Measurements from ENCODE around the gene TNFRSF14.
A peak's percentile ranks its signal among the peaks of the same experiment; 100 is the strongest.
"Not testable (repeated sequence)": the region's sequence is repeated elsewhere in the genome, so short reads cannot be mapped to it uniquely, and the experiment has no call there.

TNFRSF14 gene

DNA sequence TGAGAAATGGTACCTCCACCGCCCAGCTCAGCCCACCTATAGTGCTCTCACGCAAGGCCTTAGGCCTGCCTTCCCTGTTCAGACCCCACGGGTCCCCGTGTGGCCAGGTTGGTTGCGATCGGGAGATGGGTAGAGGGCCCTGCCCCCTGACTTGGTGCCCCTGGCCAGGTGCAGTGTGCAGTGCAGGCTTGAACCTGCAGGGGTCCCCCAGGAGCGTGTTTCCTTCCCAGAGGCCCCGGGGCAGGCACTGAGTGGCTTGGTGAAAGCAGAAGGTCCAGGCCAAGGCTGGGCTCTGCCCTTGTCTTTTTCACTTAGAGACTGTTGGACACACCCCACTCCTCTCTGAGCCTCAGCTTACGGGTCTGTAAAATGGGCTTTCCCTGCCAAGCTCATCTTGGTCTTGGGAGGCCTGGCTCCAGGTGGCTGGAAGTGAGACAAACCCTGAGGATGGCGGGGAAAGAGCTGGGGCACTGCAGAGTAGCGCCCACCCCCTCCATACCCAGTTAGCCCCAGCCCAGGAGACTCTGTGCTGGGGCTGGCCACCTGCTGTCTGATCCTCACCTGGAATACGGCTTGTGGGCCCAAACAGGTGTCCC lies 16.8 kb upstream of the TNFRSF14 start:
- DNase-seq = peak; percentile 74

DNA sequence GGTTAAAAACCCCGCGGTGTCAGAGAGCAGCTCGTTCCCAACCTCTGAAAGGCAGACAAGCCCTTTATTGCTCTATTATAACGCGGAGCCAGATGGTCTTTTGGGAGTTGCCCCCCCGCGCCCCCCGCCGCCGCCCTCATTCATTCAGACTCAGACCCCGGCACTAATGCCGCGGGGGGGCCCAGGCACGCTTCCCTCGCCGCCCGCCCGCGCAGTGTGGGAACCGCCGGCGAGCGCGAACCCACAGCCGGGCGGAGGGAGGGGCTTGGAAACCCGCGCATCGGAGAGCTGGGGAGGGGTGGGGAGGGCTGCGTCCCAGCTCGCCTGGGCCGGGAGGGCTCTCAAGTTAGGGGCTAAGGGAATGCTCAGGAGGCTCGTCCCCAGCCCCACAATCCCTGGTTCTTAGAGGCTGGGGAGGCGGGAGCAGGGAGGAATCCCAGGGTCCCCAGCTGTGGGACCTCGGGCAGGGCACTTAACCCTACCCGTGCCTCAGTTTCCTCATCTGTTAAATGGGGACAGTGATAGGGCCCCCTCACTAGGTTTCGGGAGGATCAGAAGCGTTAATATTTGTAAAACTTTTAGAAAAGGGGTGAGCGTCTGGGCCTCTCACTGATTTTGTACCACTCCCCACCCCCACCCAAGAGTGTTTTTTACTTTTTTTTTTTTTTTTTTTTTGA lies 15.2 kb upstream of the TNFRSF14 start:
- DNase-seq = no peak

DNA sequence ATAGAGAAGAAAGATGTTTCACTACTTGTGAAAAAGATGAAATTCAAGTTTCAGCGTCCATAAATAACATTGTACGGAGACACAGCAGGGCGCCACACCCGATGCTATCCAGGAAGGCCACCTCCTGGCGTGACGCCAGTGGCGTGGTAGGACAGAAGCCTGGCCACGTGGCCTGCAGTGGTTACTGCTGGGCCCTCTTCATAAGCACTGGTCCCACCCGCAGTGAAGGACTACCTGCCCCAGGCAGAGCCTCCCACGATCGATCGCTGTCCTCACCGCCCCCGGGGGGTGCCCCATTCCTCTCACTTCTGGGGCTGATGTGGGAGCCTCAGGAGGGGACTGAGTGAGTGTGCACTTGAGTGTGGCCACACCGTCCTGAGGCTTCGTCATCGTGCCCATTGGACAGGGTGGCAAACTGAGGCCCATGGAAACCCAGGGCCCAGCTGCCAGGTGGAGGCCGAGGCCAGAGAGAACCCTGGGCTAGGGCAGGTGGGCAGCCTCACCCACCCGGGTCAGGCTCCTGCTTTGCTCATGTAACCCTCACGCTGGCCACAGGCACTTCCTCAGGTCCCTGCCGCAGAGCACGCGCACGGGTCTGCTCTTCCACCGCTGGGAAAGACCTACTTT lies 14.4 kb upstream of the TNFRSF14 start:
- no peak for DNase-seq

DNA sequence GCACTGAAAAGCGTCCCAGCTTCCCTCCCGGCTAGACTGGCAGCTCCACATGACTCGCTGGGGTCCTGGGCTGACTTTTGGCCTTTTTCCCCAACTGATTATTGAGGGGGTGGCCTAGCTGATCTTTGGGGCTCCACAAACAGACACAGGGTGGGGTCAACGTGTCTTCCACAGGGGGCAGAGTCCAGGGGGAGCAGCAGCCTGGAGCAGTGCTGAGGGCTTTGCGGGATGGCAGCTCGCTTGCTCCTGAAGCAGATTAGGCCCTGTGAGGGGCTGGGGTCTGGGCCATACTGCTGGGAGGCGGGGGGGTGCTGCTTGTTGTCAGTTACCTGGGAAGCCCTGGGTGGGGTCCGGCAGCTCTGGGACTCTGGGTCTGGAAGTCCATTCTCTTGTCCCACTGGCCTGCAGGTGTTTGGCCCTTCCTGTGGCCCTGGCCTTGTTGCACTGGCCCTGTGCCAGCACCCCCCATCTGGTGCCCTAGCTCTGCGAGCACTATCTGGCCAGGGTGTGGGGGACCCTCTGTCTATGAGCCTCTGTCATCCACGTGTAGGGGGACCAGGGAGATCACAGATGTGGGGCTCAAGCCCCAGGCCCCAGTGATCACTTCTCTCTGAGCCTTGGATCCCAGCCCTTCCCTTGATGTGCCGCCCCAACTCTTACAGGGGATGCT lies 13.8 kb upstream of the TNFRSF14 start:
- no peak for DNase-seq

DNA sequence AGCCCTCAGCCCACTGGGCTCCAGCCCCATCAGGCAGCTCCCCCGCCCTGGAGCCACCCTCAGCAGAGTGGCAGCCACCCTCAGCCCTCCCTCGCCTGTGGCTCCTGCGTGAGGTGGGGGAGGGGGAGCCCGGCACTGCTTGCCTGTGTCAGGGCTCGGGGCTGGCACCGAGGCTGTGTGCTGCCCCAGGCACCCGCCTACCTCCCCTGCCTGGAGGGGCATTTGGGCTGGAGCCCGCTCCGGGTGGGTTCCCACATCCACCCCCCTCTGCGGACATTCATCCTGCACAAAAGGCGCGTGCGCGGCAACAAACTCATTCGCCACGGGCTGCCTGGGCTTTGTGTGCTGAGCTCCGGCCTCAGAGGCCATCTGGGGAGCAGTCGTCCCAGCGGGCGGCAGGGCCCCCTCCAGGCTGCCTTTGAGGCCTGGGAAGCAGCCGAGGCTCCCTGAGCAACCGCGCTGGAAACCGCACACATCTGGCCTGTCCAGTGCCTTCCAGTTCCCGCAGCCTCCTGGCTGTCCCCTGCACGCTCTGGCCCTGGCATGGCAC lies 12.6 kb upstream of the TNFRSF14 start:
- DNase-seq = peak; percentile 51

DNA sequence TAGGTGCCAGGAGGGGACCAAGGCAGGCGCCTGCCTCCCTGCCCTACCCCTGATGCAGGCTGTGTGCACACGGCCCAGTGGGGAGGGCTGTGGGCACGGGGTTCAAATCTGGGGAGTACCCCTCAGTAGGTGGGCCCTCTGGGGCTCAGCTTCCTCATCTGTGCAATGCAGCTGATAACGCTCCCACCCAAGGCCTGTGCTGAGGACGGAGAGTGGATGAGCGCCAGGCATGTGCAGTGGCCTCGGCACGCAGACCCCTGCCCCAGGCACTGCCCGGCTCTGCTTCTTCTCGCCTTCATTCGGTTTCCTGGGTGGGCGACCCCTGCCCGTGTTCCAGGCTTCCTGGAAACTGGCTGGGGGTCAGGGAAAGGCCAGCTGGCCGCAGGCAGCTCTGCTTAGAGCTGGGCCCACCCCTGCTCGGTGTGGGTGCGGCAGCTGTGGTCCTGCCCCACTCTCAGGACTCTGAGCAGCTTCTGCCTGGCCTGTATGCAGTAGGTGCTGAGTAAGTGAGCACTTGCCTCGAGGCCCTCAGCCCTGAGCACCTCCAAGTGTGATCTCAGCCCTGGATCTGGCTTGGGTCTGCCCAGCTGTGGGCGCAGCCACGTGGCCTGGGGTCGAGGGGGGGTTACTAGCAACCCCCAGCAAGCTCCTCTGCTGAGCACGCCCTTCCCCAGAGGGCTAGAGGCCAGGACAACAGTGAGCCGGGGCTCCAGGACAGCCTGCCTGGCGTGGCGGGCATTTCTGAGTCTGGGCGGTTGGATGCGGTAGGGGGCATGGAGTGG lies 11.9 kb upstream of the TNFRSF14 start:
- no peak for DNase-seq

DNA sequence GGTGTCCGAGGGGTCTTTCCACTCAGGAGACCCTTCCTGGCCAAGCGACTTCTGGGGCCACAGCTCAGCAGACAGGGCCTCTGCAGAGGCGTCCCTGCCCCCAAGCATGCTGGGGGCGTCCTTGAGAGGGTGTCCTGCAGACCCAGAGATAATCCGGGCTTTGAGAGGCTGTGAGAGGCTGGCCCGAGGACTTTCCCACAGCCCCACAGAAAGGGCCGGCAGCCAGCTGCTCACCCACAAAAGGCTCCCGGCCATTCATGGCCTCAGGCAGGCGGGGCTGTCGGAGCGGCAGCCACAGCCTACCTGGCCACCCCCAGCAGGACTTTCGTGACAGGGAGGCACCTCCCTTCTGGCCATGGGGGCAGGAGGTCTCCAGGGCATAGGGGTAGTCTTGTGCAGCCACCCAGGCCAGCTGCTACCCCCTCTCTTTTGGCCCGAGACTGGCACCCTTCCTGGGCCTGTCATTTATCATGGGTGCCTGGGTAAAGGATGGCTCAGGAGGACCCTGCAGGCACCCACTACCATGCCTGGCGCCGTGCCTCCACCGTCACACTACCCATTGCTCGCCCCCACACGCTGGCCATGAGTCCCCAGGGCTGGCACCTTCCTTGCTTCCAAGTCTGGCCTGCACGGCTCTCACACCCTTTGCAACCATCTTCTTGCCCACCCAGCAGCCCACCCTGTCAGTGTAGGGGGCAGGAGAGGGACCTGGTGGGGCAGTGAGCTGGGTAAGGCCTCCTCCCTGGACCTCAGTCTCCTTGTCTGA lies 11.1 kb upstream of the TNFRSF14 start:
- DNase-seq = no peak

DNA sequence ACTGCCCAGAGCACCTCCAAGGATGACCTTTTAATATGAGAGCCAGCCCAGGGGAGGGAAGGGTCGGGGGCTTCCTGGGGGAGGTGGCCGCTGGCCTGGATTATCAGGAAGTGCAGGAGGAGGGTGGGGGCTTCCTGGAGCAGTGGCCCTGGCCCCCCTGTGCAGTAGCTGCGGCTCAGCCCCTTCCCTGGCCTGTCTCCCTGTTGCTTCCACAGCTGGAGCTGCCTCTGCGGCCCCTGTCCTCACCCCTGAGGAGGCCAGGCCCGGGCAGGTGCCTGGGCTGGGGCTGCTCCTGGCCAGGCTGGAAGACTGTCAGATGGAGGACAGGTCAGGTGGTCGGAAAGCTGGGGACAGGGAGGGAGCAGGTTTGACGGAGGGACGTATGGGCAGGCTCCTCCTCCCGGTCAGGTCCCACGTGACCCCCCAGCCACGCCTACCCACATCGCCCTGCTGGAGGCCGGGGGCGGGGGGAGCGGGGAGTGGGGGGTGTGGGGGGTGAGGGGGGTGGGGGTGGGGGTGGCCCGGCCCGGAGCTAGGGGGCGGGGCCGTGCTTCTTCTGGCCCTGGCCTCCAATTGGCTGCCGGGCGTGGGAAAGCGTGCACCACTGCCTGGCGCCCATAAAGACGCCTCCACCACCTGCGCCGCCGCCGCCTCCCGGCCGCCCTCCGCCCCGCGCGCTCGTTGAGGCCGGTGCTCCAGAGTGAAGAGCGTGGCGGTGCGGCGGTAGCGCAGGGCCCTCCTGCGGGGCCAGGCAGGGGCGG lies 10.2 kb upstream of the TNFRSF14 start:
- peak; percentile 88 for DNase-seq

DNA sequence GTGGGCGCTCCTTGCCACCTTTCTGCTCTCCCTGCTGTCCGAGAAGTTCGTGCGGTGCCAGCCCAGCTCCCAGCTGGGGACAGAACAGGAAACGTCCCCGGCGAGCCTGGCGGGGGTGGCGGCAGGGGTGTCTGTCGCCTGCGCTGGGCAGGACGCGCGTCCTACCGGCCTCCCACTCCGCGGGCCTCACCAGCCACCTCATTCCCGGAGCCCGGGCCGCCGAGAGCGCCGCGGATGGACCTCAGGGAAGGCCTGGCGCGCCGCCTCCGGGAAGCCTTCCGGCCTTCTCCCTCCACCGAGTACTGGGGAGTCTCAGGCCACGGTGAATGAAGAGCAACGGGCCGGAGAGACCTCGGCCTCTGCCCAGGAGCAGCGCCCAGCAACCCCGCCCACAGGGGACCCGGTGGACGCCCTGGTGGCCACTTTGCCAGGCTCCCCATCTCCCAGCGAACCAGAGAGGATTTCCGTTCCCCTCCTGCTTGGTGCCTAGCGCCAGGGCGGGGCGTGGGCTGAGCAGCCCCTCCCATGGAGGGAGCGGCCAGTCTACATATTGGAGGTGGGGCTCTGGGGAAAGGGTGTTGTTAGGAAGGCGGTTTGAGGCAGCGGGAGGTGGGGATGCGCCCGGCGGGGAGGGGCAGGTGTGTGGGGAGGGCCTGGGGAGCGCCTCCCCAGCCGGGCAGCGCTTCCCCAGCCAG lies 9.5 kb upstream of the TNFRSF14 start:
- peak; percentile 88 for DNase-seq

DNA sequence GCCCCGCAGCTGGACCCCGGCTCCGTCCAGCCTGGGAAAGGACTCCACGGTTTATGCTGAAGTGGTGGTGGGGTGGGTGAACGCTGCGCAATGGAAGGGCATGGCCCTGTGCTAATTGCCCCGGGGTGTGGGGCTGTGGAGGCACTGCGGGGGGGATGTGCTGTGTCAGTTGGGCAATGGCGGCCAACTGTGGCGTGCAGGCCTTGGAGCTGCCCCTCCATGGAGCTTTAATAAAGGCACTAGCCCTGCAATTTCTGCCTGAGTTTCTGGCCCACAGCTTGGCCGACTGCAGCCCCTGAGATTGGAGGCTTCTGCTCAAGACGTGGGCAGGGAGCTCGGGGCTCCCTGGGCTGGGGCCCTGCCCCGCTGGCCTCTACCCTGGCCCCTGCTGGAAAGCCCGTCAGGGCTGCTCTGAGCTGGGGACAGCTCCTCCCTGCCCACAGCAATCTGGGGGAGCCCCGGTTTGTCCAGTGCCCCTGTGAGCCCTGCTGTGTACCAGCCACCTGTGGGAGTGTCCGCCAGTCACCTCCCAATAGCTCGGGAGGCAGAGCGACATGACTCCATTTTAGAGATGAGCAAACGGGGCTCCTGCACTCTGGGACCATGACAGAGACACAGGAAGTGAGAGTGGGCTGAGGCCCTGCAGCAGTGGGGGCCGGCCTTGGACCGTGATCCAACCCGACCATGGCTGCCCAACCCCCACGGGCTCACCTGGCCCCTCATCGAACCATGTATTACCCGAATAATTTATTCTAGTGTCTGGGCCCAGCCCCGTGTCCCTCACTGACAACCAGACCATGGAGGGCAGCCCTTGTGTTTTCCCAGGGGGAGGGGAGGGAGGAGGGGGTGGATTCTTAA lies 8.7 kb upstream of the TNFRSF14 start:
- peak; percentile 81 for DNase-seq

DNA sequence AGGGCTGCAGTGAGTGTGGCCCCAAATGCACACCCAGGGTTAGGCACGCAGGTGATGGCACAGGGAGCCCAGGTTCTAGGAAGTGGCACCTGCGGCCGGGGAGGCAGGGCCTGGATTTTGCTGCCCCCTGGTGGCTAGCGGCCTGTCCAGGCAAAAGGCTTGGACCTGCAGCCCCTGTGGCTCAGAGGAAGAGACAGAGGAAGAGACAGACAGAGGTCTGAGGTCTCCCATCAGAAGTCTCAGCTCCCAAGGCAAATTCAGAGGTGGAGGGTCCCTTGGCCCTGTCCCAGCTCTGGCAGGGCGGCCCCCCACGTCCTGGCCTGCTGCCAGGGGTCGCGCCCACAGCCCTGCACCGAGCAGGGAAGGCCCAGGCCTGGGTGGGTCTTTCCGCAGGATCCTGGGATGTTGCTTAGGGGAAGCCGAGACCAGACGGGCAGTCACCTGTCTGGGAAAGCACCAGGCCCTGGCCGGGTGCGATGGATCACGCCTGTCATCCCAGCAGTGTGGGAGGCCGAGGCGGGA lies 8.0 kb upstream of the TNFRSF14 start:
- DNase-seq = peak; percentile 92

DNA sequence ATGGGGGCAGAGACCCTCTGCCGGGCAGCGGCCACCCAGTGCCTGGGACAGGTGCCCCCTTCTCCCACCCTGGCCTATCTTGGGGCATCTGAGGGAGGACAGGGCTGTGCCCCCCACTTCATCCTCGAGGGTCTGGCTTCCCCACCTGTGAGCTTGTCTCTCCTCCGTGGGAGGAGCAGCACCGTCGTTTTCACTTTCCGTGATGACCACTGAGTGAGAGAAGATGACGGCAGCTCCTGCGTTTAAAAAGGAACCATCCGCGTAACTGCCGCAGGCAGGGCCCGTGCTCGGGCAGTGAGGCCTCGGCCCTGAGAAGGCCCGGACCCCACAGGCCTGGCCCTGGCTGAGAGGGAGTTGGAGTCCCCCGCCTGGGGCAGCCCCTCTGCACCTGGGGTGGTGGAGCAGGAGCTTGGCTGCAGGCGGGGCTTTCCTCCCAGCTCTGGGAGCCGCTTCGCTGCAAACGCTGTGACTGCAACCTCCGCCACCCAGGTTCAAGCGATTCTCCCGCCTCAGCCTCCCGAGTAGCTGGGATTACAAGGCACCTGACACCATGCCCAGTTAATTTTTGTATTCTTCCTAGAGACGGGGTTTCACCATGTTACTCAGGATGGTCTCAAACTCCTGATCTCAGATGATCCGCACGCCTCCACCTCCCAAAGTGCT lies 6.7 kb upstream of the TNFRSF14 start:
- DNase-seq = not testable (repeated sequence)

DNA sequence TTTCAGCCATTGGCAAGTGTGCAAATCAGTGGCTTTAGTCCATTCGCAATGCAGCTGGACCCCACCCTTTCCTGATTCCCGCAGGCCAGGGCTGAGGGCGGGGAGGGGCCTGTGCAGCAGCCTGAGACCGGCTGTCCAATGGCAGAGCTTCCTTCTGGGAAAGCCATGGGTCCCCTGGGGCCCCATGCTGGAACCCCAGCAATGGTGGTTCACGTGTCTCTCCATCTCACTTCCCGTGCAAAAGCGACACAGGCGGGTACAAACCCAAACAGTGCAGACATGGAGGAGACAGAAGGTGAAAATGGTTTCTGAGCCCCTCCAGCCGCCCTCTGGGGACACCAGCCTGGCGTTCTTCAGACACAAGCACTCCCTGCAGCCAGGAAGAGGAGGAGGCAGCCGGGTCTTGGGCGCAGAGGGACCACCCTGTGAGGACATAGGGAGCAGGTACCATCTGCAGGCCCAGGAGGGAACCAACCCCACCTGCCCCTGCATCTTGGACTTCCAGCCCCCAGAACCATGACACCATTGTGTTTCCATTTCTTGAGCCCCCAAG lies 5.8 kb upstream of the TNFRSF14 start:
- not testable (repeated sequence) for DNase-seq

DNA sequence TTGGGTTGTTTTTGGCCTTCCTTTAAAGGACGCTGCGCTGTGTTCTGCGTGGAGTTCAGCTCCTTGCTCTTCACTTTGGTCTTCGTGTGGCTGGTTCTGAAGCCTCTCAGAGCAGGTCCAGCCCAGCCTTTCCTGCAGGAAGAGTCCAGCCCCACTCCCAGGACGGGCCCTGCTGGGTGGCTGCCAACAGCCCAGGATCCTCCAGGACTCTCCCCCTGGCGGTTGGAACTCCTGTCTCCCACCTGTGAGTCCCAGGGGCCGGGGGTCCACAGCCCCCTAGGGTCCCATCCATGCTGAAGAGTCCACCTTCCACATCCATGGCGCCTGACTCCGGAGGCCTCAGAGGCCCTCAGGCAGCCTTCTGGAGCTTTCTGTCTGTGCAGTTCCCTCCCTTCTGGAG lies 4.6 kb upstream of the TNFRSF14 start:
- not testable (repeated sequence) for DNase-seq

DNA sequence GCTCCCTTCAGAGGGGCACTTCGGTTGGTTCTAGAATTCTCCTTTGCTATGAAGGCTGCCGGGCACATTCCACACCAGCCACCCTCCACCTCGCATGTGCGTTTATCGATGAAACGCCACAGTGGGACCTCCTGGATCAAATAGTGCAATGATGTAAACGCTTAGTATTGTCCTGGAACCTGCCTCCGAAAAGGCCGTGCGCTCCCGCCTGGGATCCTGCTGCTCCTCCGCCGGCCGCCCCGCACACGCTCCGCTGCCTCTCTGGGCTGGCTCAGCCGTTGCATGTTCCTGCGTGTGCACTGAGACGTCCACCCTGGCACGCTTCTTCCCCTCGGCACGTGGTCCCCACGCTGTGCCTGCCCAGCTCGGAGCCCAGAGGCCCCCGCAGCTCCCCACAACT lies 4.0 kb upstream of the TNFRSF14 start:
- no peak for DNase-seq

DNA sequence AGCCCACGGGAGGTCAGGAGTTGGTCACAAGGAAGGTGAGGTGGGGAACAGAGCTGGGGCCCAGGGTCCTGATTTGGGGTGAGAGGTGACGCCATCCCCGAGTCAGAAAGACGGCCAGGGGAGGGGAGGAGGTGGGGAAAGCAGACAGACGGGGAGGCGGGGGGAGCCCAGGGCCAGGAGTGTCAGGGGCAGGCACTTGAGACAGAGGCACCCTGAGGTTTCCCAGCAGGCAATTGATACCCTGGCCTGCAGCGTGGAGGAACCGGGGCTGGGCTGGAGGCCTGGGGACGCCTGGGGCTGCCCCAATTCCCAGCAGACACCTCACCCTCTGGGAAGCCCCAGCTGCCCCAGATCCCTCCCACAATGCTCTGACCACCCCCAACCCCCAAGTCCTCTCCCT lies 3.1 kb upstream of the TNFRSF14 start:
- not testable (repeated sequence) for DNase-seq

DNA sequence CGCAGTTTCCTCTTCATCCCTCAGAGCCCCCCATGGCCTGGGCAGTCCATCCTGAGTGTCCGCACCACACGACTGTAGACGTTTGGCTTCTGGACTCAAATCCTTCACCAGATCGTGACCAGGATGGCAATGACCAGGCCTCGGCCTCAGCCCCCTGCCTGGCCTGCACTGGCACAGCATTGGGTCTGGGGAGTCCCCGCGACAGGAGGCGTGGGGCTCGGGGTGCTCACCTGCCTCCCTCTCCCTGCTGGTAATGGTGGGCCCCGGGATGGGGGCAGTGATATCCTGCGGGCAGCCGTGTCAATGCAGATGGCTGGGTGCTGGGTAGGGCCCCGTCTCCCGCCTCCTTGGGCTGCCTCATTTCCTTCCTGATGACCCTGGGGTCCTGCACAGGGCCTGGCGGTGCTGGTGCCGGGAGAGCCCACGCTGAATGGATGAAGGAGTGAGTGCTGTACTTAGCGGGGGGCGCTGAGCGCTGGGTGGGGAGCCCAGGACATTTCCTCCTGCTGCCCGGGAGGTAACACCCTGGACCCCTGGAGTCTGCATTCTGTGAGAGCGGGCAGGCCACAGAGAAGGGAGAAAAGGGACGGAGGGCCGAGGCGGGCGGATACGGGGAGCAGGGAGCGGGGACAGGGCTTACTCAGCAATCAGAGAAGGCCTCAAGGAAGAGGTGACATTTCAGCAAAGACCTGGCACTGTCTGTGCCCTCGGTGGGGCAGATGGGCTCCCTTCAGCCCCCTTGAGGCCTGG lies 2.1 kb upstream of the TNFRSF14 start:
- DNase-seq = no peak
